Thoracic aorta (tissue), 2 donors: ENCODE data around the gene GLYR1. TPM values are rescaled to one million over a fixed set of nuclear protein-coding genes. Genes with fewer than 3 reads are reported as not detected.

Experiments
- ATAC-seq: fragments of 150-250 bp; one replicate; pipeline ENCODE4 v1.8.0; 2017; ENCODE audit warnings: low read depth; ENCODE audit not compliant: insufficient number of reproducible peaks, low FRiP score
- DNase-seq: peaks from one replicate; pipeline ENCODE4 v3.0.0-alpha.2; 2020; ENCODE audit warnings: low spot score
- H3K27ac ChIP-seq, 2 donors: fragments of 200-600 bp; sonication (generic); 1 replicate in 1 of 2; 2 replicates in 1 of 2; pipeline ENCODE4 v1.5.1; 2016; ENCODE audit warnings: mild to moderate bottlenecking in 2 of 2, moderate library complexity in 2 of 2
- H3K27me3 ChIP-seq: fragments of 200-600 bp; sonication (generic); replicated peaks from 2 replicates; pipeline ENCODE4 v1.6.0; 2016; ENCODE audit warnings: mild to moderate bottlenecking; ENCODE audit not compliant: insufficient read depth
- H3K36me3 ChIP-seq: fragments of 200-600 bp; sonication (generic); one replicate; pipeline ENCODE4 v1.5.1; 2016
- H3K4me1 ChIP-seq, 2 donors: fragments of 200-600 bp; sonication (generic); 1 replicate in 1 of 2; 2 replicates in 1 of 2; pipeline versions ENCODE4 v1.5.1 to v1.6.0; 2016; ENCODE audit warnings: low read depth in 2 of 2, mild to moderate bottlenecking in 1 of 2; ENCODE audit not compliant: control insufficient read depth in 1 of 2
- H3K4me3 ChIP-seq: fragments of 200-600 bp; sonication (generic); 2 replicates; pipeline ENCODE4 v1.5.1; 2016; ENCODE audit warnings: mild to moderate bottlenecking
- H3K9me3 ChIP-seq: fragments of 200-600 bp; sonication (generic); 2 replicates; pipeline ENCODE4 v1.5.1; 2016
- CTCF ChIP-seq: fragments of 200-600 bp; sonication (generic); IDR thresholded peaks from one replicate; pipeline ENCODE4 v1.5.1; 2019; ENCODE audit warnings: antibody characterized with exemption
- total RNA-seq, 2 donors: library from RNA; depleted of rRNA; stranded (reverse); fragments of >200 nt; gene quantifications; one replicate each; pipeline versions ENCODE4 v1.1.0 to v1.2.3, GENCODE V29; 2016

Gene GLYR1
- total RNA-seq, 2 donors from 2014 or later: 28.4 to 59.5 TPM

GRCh38 chr16:4814046-4814445 is 33.0 kb downstream of the GLYR1 start:
- peaks cover 0 to 17% of the 10 kb centered on the region in 2 donors for H3K4me1 ChIP-seq
- peak overlapping the region; percentile 22 to 43 for H3K27ac ChIP-seq
- no peak for ATAC-seq
- H3K9me3 ChIP-seq: no peaks in the 10 kb centered on the region
- TF ChIP-seq CTCF: no peak
- no peaks in the 10 kb centered on the region for H3K27me3 ChIP-seq
- H3K4me3 ChIP-seq: no peak overlapping the region
- H3K36me3 ChIP-seq: peaks cover 66% of the 10 kb centered on the region
- DNase-seq: no peak

GRCh38 chr16:4813251-4814003 is 33.7 kb downstream of the GLYR1 start:
- H3K27me3 ChIP-seq: no peaks in the 10 kb centered on the region
- ATAC-seq: no peak
- H3K4me3 ChIP-seq: no peak overlapping the region
- DNase-seq: no peak
- peak overlapping the region in 1 of 2 donors; percentile 43 for H3K27ac ChIP-seq
- no peaks in the 10 kb centered on the region for H3K9me3 ChIP-seq
- H3K4me1 ChIP-seq: peaks cover 0 to 17% of the 10 kb centered on the region in 2 donors
- no peak for TF ChIP-seq CTCF
- H3K36me3 ChIP-seq: peaks cover 70% of the 10 kb centered on the region

- Histone ChIP-seq H3K27ac (no peak overlapping the region), H3K36me3 (peaks cover 55% of the 10 kb centered on the region)
- ATAC-seq: no peak
These were observed 35.3 kb downstream of the GLYR1 start for GRCh38 chr16:4811773-4812172.

GRCh38 chr16:4811242-4811641 is 35.8 kb downstream of the GLYR1 start:
- peaks cover 0 to 17% of the 10 kb centered on the region in 2 donors for H3K4me1 ChIP-seq
- DNase-seq (no peak), ATAC-seq (no peak)
- H3K9me3 ChIP-seq: no peaks in the 10 kb centered on the region
- peaks cover 49% of the 10 kb centered on the region for H3K36me3 ChIP-seq
- no peaks in the 10 kb centered on the region for H3K27me3 ChIP-seq
- H3K4me3 ChIP-seq: no peak overlapping the region
- TF ChIP-seq CTCF: no peak
- H3K27ac ChIP-seq: no peak overlapping the region

More at GRCh38 chr16:4811773-4812172, 35.3 kb downstream of the GLYR1 start:
- no peak for DNase-seq
- Histone ChIP-seq H3K9me3 (no peaks in the 10 kb centered on the region), H3K4me1 (peaks cover 0 to 17% of the 10 kb centered on the region in 2 donors), H3K4me3 (no peak overlapping the region), H3K27me3 (no peaks in the 10 kb centered on the region)
- TF ChIP-seq CTCF: no peak

- H3K4me1 ChIP-seq: peaks cover 7 to 15% of the 10 kb centered on the region in 2 donors
- DNase-seq (no peak), ATAC-seq (no peak)
- peaks cover 34% of the 10 kb centered on the region for H3K36me3 ChIP-seq
- no peaks in the 10 kb centered on the region for H3K9me3 ChIP-seq
- H3K4me3 ChIP-seq: no peak overlapping the region
- H3K27me3 ChIP-seq: no peaks in the 10 kb centered on the region
- no peak for TF ChIP-seq CTCF
- no peak overlapping the region for H3K27ac ChIP-seq
These were observed 40.8 kb downstream of the GLYR1 start for GRCh38 chr16:4806280-4806679.
